ENCODE results near the gene PRTG. TPM values are rescaled to one million over a fixed set of nuclear protein-coding genes. Genes with fewer than 3 reads are reported as not detected.
A peak's percentile ranks its signal among the peaks of the same experiment; 100 is the strongest.

The PRTG gene
- total RNA-seq, 1 donor from 2014 or later, result 2.1 TPM

- TF ChIP-seq CTCF (IDR thresholded peaks at IDR 0.05), result no peak
- Mint-ChIP-seq H3K4me1 (ENCODE audit: unreplicated experiment) (peaks cover 5% of the 10 kb centered on the region), H3K9me3 (ENCODE audit: unreplicated experiment) (no peaks in the 10 kb centered on the region), H3K36me3 (ENCODE audit: unreplicated experiment) (no peaks in the 10 kb centered on the region), H3K27me3 (ENCODE audit: unreplicated experiment) (no peaks in the 10 kb centered on the region), H3K4me3 (ENCODE audit: unreplicated experiment) (no peak overlapping the region), H3K27ac (ENCODE audit: unreplicated experiment) (no peak overlapping the region)
- DNase-seq (ENCODE audit: extremely low spot score, unreplicated experiment), result no peak
These were observed 114.6 kb downstream of the PRTG start for GRCh38 chr15:55628369-55628730.

GRCh38 chr15:55627730-55628368 is 115.1 kb downstream of the PRTG start:
- no peaks in the 10 kb centered on the region for H3K36me3 Mint-ChIP-seq (ENCODE audit: unreplicated experiment)
- no peak overlapping the region for H3K4me3 Mint-ChIP-seq (ENCODE audit: unreplicated experiment)
- no peaks in the 10 kb centered on the region for H3K27me3 Mint-ChIP-seq (ENCODE audit: unreplicated experiment)
- peaks cover 5% of the 10 kb centered on the region for H3K4me1 Mint-ChIP-seq (ENCODE audit: unreplicated experiment)
- no peak for TF ChIP-seq CTCF (IDR thresholded peaks at IDR 0.05)
- H3K27ac Mint-ChIP-seq (ENCODE audit: unreplicated experiment), result peak overlapping the region; percentile 32
- H3K9me3 Mint-ChIP-seq (ENCODE audit: unreplicated experiment), result no peaks in the 10 kb centered on the region
- no peak for DNase-seq (ENCODE audit: extremely low spot score, unreplicated experiment)

GRCh38 chr15:55619783-55620182 is 123.2 kb downstream of the PRTG start:
- Mint-ChIP-seq H3K4me1 (ENCODE audit: unreplicated experiment) (no peaks in the 10 kb centered on the region), H3K27me3 (ENCODE audit: unreplicated experiment) (no peaks in the 10 kb centered on the region), H3K4me3 (ENCODE audit: unreplicated experiment) (no peak overlapping the region), H3K27ac (ENCODE audit: unreplicated experiment) (no peak overlapping the region), H3K36me3 (ENCODE audit: unreplicated experiment) (no peaks in the 10 kb centered on the region), H3K9me3 (ENCODE audit: unreplicated experiment) (no peaks in the 10 kb centered on the region)
- no peak for DNase-seq (ENCODE audit: extremely low spot score, unreplicated experiment)
- no peak for TF ChIP-seq CTCF (IDR thresholded peaks at IDR 0.05)

GRCh38 chr15:55618387-55618786 is 124.6 kb downstream of the PRTG start:
- Mint-ChIP-seq H3K4me3 (ENCODE audit: unreplicated experiment) (no peak overlapping the region), H3K9me3 (ENCODE audit: unreplicated experiment) (no peaks in the 10 kb centered on the region), H3K36me3 (ENCODE audit: unreplicated experiment) (no peaks in the 10 kb centered on the region), H3K4me1 (ENCODE audit: unreplicated experiment) (no peaks in the 10 kb centered on the region), H3K27ac (ENCODE audit: unreplicated experiment) (no peak overlapping the region), H3K27me3 (ENCODE audit: unreplicated experiment) (no peaks in the 10 kb centered on the region)
- TF ChIP-seq CTCF (IDR thresholded peaks at IDR 0.05), result no peak
- DNase-seq (ENCODE audit: extremely low spot score, unreplicated experiment), result no peak

- Mint-ChIP-seq H3K27me3 (ENCODE audit: unreplicated experiment) (no peaks in the 10 kb centered on the region), H3K9me3 (ENCODE audit: unreplicated experiment) (no peaks in the 10 kb centered on the region), H3K4me1 (ENCODE audit: unreplicated experiment) (no peaks in the 10 kb centered on the region), H3K27ac (ENCODE audit: unreplicated experiment) (no peak overlapping the region), H3K4me3 (ENCODE audit: unreplicated experiment) (no peak overlapping the region), H3K36me3 (ENCODE audit: unreplicated experiment) (no peaks in the 10 kb centered on the region)
- TF ChIP-seq CTCF (IDR thresholded peaks at IDR 0.05), result no peak
- no peak for DNase-seq (ENCODE audit: extremely low spot score, unreplicated experiment)
These were observed 127.5 kb downstream of the PRTG start for GRCh38 chr15:55615445-55615844.

All from osteocyte (in vitro differentiated cells).